ENCODE data around the gene MEF2B. TPM values are rescaled to one million over a fixed set of nuclear protein-coding genes. Genes with fewer than 3 reads are reported as not detected.

MEF2B gene
- total RNA-seq, 2 experiments from 2014 or later, result 1.9 to 2.1 TPM

DNA sequence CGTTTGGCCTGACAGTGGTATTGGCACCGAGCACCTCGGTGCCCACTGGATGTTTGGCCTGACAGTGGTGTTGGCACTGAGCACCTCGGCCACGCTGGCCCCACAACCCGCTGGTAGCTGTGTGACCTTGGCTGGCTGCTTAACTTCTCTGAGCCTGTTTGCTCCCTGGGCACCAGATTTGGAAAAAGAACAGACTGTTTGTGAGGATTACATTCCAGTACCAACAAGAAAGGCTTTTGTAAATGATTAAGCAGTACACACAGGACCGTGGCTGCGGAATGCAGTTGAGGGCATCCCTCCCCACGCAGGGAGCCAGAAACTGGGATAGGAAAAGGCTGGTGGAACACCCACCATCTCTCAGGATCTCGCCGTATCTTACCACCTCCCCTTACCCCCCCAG lies 74.4 kb downstream of the MEF2B start:
- POLR2A ChIA-PET, result no interaction called here
- no peak overlapping the region for H3K27ac Mint-ChIP-seq
- ATAC-seq, result no peak

More for the DNA sequence above, 74.4 kb downstream of the MEF2B start:
- Mint-ChIP-seq H3K27me3 (no peaks in the 10 kb centered on the region), H3K4me1 (no peaks in the 10 kb centered on the region), H3K9me3 (ENCODE audit: low read depth) (no peaks in the 10 kb centered on the region), H3K36me3 (ENCODE audit: low read depth) (peaks cover 9% of the 10 kb centered on the region), H3K4me3 (no peak overlapping the region)
- DNase-seq, result no peak
- intact Hi-C loops (cut with DNase I, micrococcal nuclease), result no loop called here
- CTCF ChIA-PET, result no interaction called here

Other genes with a start within 250 kb of the MEF2B start
- under 1 TPM; 0.46 to 0.62 TPM for gene HOMER3, start 229.0 kb downstream of the MEF2B start, total RNA-seq
- 100 to 1,000 TPM in 1 of 2 experiments, 10 to 100 TPM in 1; 89.8 to 104 TPM for gene SUGP2, start 136.7 kb downstream of the MEF2B start, total RNA-seq
- 10 to 100 TPM; 33.0 to 40.8 TPM for gene ARMC6, start 136.7 kb downstream of the MEF2B start, total RNA-seq
- gene SLC25A42, start 106.3 kb downstream of the MEF2B start, total RNA-seq, result 10 to 100 TPM; 10.4 to 10.6 TPM
- gene TMEM161A, start 31.8 kb downstream of the MEF2B start, total RNA-seq, result 10 to 100 TPM; 26.8 to 31.9 TPM
- gene BORCS8, start 21.9 kb upstream of the MEF2B start, total RNA-seq, result 10 to 100 TPM; 19.5 to 25.3 TPM
- 10 to 100 TPM; 56.2 to 68.5 TPM for gene RFXANK, start 22.0 kb upstream of the MEF2B start, total RNA-seq
- 10 to 100 TPM; 34.7 to 46.6 TPM for gene NR2C2AP, start 33.2 kb upstream of the MEF2B start, total RNA-seq
- not detected for gene NCAN, start 41.7 kb upstream of the MEF2B start, total RNA-seq
- gene TM6SF2, start 103.0 kb upstream of the MEF2B start, total RNA-seq, result not detected
- gene SUGP1, start 150.2 kb upstream of the MEF2B start, total RNA-seq, result 10 to 100 TPM; 49.4 to 62.0 TPM
- gene MAU2, start 150.6 kb upstream of the MEF2B start, total RNA-seq, result 10 to 100 TPM; 33.3 to 45.7 TPM
- gene GATAD2A, start 235.4 kb upstream of the MEF2B start, total RNA-seq, result 100 to 1,000 TPM; 123 to 139 TPM

Measured in activated CD4-positive, alpha-beta T cell treated with anti-CD3 and anti-CD28 coated beads for 36 hours (primary cell).